Tibial nerve (tissue), 3 donors: ENCODE data around the gene CREB3L4.

ENCODE experiments used
- POLR2A ChIP-seq, 2 donors: fragments of 450-650 bp; IDR thresholded peaks; one replicate each; pipeline ENCODE4 v1.6.1; 2017; ENCODE audit warnings: antibody characterized with exemption in 2 of 2, mild to moderate bottlenecking in 2 of 2, moderate library complexity in 2 of 2
- TF ChIP-seq, protein P1 (sequence below), 5 experiments: fragments of 200-600 bp in 3 of 5; fragments of 450-650 bp in 2 of 5; sonication (generic) in 3 of 5; IDR thresholded peaks; one replicate each; pipeline ENCODE4 v1.5.1; 2016 to 2019; ENCODE audit warnings: antibody characterized with exemption in 5 of 5, mild to moderate bottlenecking in 3 of 5, moderate library complexity in 2 of 5

DNA sequence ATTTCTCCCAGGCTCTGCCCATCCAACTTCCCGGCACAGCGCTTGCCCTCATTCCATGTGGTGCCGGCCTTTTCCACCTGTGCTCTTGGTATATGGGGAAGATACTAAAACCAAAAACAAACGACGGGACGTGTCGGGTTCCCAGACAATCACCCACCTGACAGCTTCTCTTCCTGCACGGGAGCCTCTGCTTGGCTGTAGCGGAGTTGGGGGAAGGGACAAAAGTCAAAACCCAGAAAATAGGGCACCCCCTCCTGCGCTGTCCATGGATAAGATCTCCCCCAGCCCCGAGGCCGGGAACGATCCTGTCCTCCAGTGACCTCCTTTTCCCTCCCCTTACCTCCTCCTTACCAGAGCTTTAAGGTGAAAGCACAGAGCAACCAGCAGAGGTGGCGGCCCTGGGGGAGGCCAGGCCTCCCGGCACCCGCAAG lies 9.1 kb downstream of the CREB3L4 start:
- TF ChIP-seq, protein P1, sequence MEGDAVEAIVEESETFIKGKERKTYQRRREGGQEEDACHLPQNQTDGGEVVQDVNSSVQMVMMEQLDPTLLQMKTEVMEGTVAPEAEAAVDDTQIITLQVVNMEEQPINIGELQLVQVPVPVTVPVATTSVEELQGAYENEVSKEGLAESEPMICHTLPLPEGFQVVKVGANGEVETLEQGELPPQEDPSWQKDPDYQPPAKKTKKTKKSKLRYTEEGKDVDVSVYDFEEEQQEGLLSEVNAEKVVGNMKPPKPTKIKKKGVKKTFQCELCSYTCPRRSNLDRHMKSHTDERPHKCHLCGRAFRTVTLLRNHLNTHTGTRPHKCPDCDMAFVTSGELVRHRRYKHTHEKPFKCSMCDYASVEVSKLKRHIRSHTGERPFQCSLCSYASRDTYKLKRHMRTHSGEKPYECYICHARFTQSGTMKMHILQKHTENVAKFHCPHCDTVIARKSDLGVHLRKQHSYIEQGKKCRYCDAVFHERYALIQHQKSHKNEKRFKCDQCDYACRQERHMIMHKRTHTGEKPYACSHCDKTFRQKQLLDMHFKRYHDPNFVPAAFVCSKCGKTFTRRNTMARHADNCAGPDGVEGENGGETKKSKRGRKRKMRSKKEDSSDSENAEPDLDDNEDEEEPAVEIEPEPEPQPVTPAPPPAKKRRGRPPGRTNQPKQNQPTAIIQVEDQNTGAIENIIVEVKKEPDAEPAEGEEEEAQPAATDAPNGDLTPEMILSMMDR (IDR thresholded peaks at IDR 0.05), result no peak
- no peak for TF ChIP-seq POLR2A (IDR thresholded peaks at IDR 0.05)
